Peyer's patch (tissue), 4 donors: ENCODE measurements around the gene SCAMP2. TPM values are rescaled to one million over a fixed set of nuclear protein-coding genes. Genes with fewer than 3 reads are reported as not detected.

Experiments used
- DNase-seq, 3 donors: peaks; one replicate each; pipeline ENCODE4 v3.0.0-alpha.2; 2017 to 2019
- H3K27ac ChIP-seq, 4 donors: fragments of 200-600 bp; sonication (generic); one replicate each; pipeline ENCODE4 v1.5.1; 2016 to 2019
- H3K27me3 ChIP-seq, 2 donors: fragments of 200-600 bp; sonication (generic); one replicate each; pipeline ENCODE4 v1.5.1; 2019
- H3K36me3 ChIP-seq, 3 donors: fragments of 200-600 bp; sonication (generic); one replicate each; pipeline ENCODE4 v1.5.1; 2016 to 2019
- H3K4me1 ChIP-seq, 4 donors: fragments of 200-600 bp; sonication (generic); one replicate each; pipeline ENCODE4 v1.5.1; 2016 to 2019
- H3K4me3 ChIP-seq, 4 donors: fragments of 200-600 bp; sonication (generic); 1 replicate in 3 of 4; 2 replicates in 1 of 4; pipeline ENCODE4 v1.5.1; 2016 to 2019; ENCODE audit warnings: mild to moderate bottlenecking in 1 of 4
- H3K9me3 ChIP-seq, 4 donors: fragments of 200-600 bp; sonication (generic); one replicate each; pipeline ENCODE4 v1.5.1; 2016 to 2019; ENCODE audit warnings: mild to moderate bottlenecking in 1 of 4
- POLR2A ChIP-seq, 2 donors: fragments of 450-650 bp; IDR thresholded peaks; one replicate each; pipeline ENCODE4 v1.5.1; 2017; ENCODE audit warnings: antibody characterized with exemption in 2 of 2, mild to moderate bottlenecking in 2 of 2, moderate library complexity in 2 of 2
- total RNA-seq, 4 donors: library from RNA; depleted of rRNA; stranded (reverse); fragments of >200 nt; gene quantifications; one replicate each; pipeline ENCODE4 v1.1.0, GENCODE V29; 2016
- TF ChIP-seq, protein P1 (sequence below), 6 experiments: fragments of 450-650 bp in 4 of 6; fragments of 200-600 bp in 2 of 6; sonication (generic) in 1 of 6; IDR thresholded peaks; one replicate each; pipeline ENCODE4 v1.5.1; 2017 to 2019; ENCODE audit warnings: antibody characterized with exemption in 6 of 6, mild to moderate bottlenecking in 3 of 6, moderate library complexity in 1 of 6

SCAMP2 gene
- total RNA-seq, 4 donors from 2014 or later = 60.2 to 206 (median 151) TPM

DNA sequence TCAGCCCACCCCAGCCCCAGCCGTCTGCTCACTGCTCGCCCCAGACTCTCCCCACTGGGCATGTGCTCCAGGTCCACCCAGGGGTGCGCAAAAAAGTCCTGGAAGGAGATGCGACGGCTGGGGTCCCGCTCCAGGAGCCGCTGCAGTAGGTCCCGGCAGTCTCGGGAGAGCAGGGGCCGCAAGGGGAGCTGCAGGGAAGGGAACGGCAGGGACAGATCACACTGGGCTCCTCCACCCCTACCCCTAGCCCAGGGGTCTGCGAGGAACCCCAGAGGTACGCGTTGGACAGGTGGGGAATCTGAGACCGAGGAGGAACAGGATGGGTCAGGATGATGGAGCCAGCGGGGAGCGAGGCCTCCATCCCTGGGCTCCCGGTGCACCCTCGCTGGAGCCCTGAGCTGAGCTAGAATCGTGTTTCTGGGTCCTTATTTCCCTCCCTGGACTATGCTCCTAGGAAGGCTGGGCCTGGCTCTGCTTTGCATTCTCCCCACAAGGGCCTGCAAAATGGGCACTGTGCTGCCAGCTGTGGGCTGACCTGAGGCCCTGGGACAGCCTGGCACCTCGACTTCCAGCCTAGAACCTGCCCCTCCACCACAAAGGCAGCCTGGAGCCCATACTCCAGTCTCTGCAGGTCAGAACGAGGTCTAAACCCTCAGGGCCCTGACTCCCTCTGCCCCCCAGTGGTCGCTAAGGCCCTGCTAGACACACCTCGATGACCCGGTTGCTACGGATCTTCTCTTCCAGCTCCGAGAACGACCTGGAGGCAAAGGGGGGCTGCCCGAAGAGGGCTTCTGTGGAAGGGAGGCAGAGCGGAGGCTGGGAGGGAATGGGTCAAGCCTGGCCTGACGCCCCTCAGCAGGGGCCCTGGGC is 33.4 kb downstream of the SCAMP2 start:
- TF ChIP-seq, protein P1, sequence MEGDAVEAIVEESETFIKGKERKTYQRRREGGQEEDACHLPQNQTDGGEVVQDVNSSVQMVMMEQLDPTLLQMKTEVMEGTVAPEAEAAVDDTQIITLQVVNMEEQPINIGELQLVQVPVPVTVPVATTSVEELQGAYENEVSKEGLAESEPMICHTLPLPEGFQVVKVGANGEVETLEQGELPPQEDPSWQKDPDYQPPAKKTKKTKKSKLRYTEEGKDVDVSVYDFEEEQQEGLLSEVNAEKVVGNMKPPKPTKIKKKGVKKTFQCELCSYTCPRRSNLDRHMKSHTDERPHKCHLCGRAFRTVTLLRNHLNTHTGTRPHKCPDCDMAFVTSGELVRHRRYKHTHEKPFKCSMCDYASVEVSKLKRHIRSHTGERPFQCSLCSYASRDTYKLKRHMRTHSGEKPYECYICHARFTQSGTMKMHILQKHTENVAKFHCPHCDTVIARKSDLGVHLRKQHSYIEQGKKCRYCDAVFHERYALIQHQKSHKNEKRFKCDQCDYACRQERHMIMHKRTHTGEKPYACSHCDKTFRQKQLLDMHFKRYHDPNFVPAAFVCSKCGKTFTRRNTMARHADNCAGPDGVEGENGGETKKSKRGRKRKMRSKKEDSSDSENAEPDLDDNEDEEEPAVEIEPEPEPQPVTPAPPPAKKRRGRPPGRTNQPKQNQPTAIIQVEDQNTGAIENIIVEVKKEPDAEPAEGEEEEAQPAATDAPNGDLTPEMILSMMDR (IDR thresholded peaks at IDR 0.05) = peak in 2 of 6 experiments; percentile 11 to 26
- no peak for TF ChIP-seq POLR2A (IDR thresholded peaks at IDR 0.05)
- H3K4me1 ChIP-seq = peaks cover 0 to 30% (median 13%) of the 10 kb centered on the region in 4 donors
- no peak overlapping the region for H3K27ac ChIP-seq
- peaks cover 0 to 38% (median 0%) of the 10 kb centered on the region in 3 donors for H3K36me3 ChIP-seq
- no peaks in the 10 kb centered on the region for H3K9me3 ChIP-seq
- no peaks in the 10 kb centered on the region for H3K27me3 ChIP-seq
- DNase-seq = no peak
- H3K4me3 ChIP-seq = no peak overlapping the region

DNA sequence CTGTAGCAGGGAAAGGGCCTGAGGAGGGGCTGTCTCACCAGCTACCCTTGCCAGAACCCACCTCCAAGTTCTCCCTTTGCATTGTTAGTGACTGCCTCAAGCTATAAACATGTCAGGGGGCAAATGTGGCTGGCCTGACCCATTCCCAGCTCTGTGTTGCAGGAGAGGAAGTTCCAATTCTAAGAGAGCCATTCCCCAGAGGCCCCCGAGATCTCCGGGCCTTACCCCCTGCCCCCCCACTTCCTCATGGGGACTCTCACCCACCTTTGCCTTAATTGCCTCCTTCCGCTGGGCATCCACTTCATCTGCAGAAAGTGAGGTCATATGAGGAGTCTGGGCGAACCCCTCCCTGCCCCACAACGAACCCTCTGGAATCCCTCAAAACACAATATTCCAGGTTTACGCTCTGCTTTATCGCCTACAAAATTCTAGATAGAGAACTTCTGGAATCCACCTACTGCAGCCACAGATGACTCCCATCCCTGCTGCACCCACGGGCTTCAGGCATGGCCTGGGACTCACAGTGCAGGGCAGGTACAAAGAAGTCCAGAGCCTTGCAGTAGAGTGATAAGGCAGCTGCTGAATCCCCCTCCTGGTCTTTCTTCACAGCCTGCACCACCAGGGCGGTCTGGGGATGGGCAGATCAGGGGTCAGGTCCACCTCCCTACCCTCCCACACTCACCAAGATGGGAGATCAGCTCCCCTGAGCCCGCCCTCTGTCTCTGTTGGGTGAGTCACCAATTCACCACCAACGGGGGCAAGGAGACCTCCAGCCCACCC is 34.2 kb downstream of the SCAMP2 start:
- Histone ChIP-seq H3K9me3 (no peaks in the 10 kb centered on the region), H3K27me3 (no peaks in the 10 kb centered on the region), H3K27ac (no peak overlapping the region), H3K4me3 (no peak overlapping the region), H3K36me3 (peaks cover 0 to 38% (median 0%) of the 10 kb centered on the region in 3 donors), H3K4me1 (peaks cover 0 to 30% (median 12%) of the 10 kb centered on the region in 4 donors)
- DNase-seq = no peak
- no peak for TF ChIP-seq POLR2A (IDR thresholded peaks at IDR 0.05)
- TF ChIP-seq, protein P1 (IDR thresholded peaks at IDR 0.05) = no peak

DNA sequence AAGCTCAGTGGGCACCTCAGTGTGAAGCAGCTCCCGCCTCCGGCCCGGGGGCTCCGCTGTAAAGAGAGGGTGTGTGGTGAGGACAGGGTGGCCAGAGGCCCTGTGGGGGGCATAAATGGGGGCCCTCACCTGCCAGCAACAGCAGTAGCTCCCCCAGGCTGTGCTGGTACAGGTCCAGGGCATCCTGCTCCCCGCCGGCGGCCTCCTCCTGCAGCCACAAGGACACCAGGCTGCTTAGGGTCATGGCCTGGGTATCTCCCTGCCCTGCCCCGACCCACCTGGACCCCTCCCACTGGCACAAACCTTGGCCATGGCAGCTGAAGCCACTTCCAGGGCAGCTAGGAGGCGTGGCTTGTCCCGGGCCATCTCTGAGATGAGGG is 35.0 kb downstream of the SCAMP2 start:
- Histone ChIP-seq H3K9me3 (no peaks in the 10 kb centered on the region), H3K4me1 (peaks cover 0 to 22% (median 4%) of the 10 kb centered on the region in 4 donors), H3K27ac (no peak overlapping the region), H3K27me3 (no peaks in the 10 kb centered on the region), H3K4me3 (no peak overlapping the region), H3K36me3 (peaks cover 0 to 38% (median 0%) of the 10 kb centered on the region in 3 donors)
- no peak for DNase-seq
- TF ChIP-seq, protein P1 (IDR thresholded peaks at IDR 0.05) = no peak
- no peak for TF ChIP-seq POLR2A (IDR thresholded peaks at IDR 0.05)

DNA sequence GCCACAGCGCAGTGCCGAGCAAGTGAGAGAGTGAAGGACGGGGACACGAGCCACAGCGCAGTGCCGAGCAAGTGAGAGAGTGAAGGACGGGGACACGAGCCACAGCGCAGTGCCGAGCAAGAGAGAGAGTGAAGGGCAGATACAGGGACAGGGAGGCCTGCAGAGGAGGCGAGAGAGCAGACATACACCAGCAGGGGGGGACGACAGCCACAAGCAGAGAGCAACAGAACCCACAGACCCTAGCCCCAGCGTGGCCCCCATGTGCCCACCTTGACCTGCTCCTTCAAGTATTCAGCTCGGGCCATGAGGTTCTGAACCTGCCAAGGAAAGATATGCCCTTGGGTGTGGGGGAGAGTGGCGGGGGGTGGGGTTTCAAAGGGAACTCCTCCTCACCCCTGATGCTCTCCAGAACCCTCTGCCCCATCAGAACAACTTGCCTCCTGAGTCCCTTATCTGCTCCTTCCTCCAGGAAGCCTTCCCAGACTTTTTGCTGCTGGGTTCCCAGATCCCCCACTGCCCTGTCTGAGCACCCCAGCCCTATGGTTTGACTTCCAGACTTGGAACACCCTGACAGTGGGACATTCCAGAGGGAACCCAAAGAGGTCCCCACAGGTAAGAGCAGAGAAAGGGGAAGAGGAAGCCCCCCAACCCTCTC is 35.6 kb downstream of the SCAMP2 start:
- DNase-seq = no peak
- no peaks in the 10 kb centered on the region for H3K27me3 ChIP-seq
- H3K4me3 ChIP-seq = no peak overlapping the region
- peaks cover 0 to 24% (median 4%) of the 10 kb centered on the region in 4 donors for H3K4me1 ChIP-seq
- no peaks in the 10 kb centered on the region for H3K9me3 ChIP-seq
- H3K36me3 ChIP-seq = peaks cover 0 to 38% (median 0%) of the 10 kb centered on the region in 3 donors
- H3K27ac ChIP-seq = no peak overlapping the region
- TF ChIP-seq, protein P1 (IDR thresholded peaks at IDR 0.05) = no peak
- no peak for TF ChIP-seq POLR2A (IDR thresholded peaks at IDR 0.05)

DNA sequence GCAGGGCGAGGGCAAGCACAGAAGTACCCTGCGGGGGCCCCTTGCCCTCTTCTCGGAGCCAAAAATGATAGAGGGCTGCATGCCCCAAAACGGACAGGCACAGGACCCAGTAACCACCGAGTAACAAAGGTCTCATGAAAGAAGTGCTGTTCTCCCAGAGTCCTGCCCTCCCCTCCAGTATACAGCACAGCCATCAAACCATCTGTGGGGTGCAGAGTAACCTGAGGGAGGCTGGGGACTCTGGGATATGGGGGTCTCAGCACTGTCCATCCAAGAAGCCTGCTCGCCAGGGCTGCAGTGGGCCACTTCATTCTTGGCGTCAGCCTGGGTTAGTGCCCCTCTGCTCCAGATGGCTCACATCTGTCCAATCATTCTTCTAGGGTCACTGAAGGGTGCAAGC is 36.3 kb downstream of the SCAMP2 start:
- DNase-seq = no peak
- no peak for TF ChIP-seq POLR2A (IDR thresholded peaks at IDR 0.05)
- TF ChIP-seq, protein P1 (IDR thresholded peaks at IDR 0.05) = no peak
- Histone ChIP-seq H3K4me1 (peaks cover 0 to 24% (median under 1%) of the 10 kb centered on the region in 4 donors), H3K27me3 (no peaks in the 10 kb centered on the region), H3K4me3 (no peak overlapping the region), H3K36me3 (peaks cover 0 to 38% (median 0%) of the 10 kb centered on the region in 3 donors), H3K9me3 (no peaks in the 10 kb centered on the region), H3K27ac (no peak overlapping the region)
